Coronary artery (tissue), 2 donors: ENCODE measurements around the gene GBA3.

Experiments
- DNase-seq: peaks from one replicate; pipeline ENCODE4 v3.0.0-alpha.2; 2017; ENCODE audit warnings: low spot score
- H3K27ac ChIP-seq, 2 donors: fragments of 200-600 bp; sonication (generic); one replicate each; pipeline ENCODE4 v1.5.1; 2016 to 2019
- H3K4me3 ChIP-seq: fragments of 200-600 bp; sonication (generic); 2 replicates; pipeline ENCODE4 v1.5.1; 2016; ENCODE audit warnings: mild to moderate bottlenecking, moderate library complexity
- TF ChIP-seq, protein P1 (sequence below): fragments of 200-600 bp; sonication (generic); IDR thresholded peaks from one replicate; pipeline ENCODE4 v1.5.1; 2019; ENCODE audit warnings: antibody characterized with exemption

The GBA3 gene

DNA sequence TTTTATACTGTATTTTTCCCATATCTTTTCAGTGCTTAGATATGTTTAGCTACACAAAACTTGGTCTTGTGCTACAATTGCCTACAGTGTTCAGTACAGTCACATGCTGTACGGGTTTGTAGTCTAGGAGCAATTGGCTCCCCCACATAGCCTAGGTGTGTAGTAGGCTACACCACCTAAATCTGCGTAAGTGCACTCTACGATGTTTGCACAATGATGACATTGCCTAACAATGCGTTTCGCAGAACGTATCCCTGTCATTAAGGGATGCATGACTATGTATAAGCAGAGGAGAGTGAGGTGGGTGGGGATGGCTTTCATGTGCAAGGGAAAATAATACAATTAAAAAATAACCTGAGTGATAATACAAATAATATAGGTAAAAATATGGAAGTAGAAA, 131.4 kb downstream of the GBA3 start:
- H3K4me3 ChIP-seq: no peak overlapping the region
- H3K27ac ChIP-seq: no peak overlapping the region
- no peak for DNase-seq
- TF ChIP-seq, protein P1, sequence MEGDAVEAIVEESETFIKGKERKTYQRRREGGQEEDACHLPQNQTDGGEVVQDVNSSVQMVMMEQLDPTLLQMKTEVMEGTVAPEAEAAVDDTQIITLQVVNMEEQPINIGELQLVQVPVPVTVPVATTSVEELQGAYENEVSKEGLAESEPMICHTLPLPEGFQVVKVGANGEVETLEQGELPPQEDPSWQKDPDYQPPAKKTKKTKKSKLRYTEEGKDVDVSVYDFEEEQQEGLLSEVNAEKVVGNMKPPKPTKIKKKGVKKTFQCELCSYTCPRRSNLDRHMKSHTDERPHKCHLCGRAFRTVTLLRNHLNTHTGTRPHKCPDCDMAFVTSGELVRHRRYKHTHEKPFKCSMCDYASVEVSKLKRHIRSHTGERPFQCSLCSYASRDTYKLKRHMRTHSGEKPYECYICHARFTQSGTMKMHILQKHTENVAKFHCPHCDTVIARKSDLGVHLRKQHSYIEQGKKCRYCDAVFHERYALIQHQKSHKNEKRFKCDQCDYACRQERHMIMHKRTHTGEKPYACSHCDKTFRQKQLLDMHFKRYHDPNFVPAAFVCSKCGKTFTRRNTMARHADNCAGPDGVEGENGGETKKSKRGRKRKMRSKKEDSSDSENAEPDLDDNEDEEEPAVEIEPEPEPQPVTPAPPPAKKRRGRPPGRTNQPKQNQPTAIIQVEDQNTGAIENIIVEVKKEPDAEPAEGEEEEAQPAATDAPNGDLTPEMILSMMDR: no peak

DNA sequence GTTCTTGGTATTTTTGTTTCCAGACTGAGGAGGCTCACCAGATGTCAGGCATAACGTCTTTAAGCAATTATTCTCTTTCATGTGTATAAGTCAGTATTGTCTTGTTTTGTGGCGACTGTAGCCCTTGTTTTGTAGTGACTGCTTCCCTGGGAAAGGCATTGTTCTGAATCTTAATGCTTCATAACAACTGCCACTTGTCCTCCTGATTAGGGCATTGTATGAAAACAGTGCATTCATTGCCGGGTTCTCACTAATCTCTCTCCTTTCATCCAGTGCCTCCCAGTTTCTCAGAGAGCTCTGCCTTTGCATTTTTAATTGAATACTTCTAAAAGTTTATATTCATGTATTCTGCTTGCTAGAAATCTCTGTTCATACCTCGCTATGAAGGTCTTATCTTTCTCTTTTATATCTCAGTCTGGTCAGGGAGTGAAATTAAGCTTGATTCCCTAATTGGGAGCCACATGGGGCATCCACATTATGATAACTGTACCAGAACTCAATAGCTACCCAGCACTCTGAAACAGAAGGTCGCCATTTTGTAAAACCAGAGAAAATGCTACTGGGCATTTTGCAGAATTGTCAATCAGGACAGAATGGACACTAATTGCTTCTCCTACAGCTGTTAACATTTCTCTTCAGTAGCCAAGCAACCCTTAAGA, 149.8 kb downstream of the GBA3 start:
- Histone ChIP-seq H3K4me3 (no peak overlapping the region), H3K27ac (no peak overlapping the region)
- DNase-seq: no peak
- TF ChIP-seq, protein P1: no peak

DNA sequence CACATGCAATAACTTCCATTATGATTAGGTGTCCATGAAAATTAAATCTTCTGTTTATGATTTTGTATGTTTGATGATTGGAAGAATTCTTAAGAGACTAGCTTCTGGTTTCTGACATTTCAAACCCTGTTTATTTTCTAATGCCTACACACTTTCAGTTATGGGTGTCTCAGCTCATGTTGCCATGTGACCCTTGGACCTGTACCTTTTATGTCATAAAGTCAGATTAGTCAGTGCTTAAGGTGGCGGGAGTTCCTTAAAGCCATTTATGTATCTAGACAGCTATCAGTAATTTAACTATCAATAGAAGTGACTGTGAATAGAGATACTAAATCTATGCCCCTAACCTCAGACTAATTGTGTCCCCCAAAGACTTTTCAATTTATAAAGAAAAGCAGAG, 155.6 kb downstream of the GBA3 start:
- Histone ChIP-seq H3K4me3 (no peak overlapping the region), H3K27ac (no peak overlapping the region)
- DNase-seq: no peak
- TF ChIP-seq, protein P1: no peak

DNA sequence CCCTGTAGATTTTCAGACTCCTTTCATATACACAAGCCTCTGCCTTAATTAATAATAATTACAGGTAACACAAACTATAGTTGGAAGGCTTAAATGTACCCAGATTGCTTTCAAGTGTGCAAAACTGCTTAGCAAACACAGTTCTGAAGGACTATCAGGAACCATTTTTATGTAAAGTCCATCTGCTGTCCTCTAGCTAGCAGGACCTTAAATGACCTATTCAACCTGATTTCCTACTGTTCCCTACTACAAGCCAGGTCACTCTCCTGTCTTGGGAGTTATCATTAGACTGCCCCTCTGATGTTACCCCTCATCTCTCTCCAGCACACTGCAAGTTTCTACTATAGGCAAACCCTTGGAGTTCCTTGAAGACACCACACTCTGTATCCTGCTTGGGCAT, 157.3 kb downstream of the GBA3 start:
- no peak for DNase-seq
- TF ChIP-seq, protein P1: no peak
- Histone ChIP-seq H3K27ac (no peak overlapping the region), H3K4me3 (no peak overlapping the region)

DNA sequence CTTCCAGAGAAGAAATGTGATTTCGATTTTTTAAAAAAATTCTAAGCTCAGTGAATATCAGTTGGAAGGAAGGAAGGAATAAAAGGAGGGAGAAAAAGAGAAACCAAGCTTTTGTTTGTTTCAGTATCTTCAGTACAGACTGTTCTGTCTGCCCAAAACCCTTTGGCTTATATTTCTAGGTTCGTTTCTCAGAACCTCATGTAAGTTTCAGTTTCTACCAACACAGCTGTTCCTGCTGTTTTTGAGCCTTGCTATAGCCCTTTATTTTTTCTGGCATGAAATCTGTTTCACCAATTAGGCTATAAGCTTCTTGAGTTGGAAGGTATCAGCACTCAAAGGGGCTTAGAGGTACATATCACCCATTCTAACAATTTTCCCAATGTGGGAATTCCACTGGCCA, 157.9 kb downstream of the GBA3 start:
- TF ChIP-seq, protein P1: no peak
- no peak for DNase-seq
- Histone ChIP-seq H3K27ac (no peak overlapping the region), H3K4me3 (no peak overlapping the region)

DNA sequence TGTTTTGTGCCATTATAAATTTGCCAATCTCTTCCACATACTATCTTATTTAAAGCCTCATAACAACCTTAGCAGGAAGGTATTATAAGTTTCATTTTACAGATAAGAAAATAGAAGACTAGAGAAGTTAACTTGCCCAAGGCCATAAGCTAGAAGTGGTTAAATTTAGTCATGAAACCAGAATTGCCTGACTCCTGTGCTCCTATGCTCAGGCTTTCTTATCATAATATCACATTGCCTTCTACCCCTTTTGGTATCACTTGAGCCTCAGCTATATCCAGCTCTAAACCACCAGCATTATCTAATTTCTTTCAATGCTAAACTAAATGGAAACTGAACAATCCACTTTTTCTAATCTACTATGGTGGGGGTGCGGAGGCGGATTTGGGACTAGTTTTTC, 164.7 kb downstream of the GBA3 start:
- no peak overlapping the region for H3K27ac ChIP-seq
- no peak overlapping the region for H3K4me3 ChIP-seq
- TF ChIP-seq, protein P1: no peak
- DNase-seq: no peak

DNA sequence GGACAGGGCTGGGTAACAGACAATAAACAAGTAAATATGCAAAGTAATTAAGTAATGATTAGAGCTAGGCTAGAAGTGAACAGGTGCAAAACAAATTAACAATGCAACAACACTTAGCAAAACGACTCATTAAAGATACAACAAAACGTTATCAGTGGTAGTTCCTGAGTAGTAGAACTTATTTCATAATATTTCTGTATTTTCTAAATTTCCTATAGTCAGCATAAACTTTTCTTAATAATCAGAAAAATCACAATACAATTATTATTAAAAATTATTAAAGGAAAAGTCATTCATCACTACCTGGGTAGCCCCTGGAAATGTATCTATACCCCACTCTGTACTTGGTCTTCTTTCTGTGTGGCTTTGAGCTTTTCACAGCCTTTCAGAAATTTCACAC, 166.6 kb downstream of the GBA3 start:
- TF ChIP-seq, protein P1: no peak
- H3K27ac ChIP-seq: no peak overlapping the region
- no peak for DNase-seq

More for the DNA sequence above, 166.6 kb downstream of the GBA3 start:
- H3K4me3 ChIP-seq: no peak overlapping the region
